ENCODE data around the gene CA5A. TPM values are rescaled to one million over a fixed set of nuclear protein-coding genes. Genes with fewer than 3 reads are reported as not detected.
"Not testable (repeated sequence)": the region's sequence is repeated elsewhere in the genome, so short reads cannot be mapped to it uniquely, and the experiment has no call there.

Gene CA5A
- total RNA-seq: not detected
- not detected for polyA plus RNA-seq

GRCh38 chr16:87936375-87937230, at the start of gene CA5A:
CA5A (minus strand) TSS chr16:87936529; CDS start chr16:87936450, 79 bp downstream.
- DNase-seq: no peak
- Histone ChIP-seq H3K4me1 (no peaks in the 10 kb centered on the region), H3K4me3 (no peak within 1 kb of the TSS), H3K27ac (no peak within 1 kb of the TSS), H3K9me3 (no peaks in the 10 kb centered on the region), H3K36me3 (no peaks in the 10 kb centered on the region), H3K27me3 (peaks cover 0 to 5% (median 0%) of the 10 kb centered on the region in 3 donors)
- TF ChIP-seq POLR2AphosphoS5 (IDR thresholded peaks at IDR 0.05) (no peak), POLR2A (IDR thresholded peaks at IDR 0.05) (no peak), EP300 (IDR thresholded peaks at IDR 0.05) (no peak), CTCF (IDR thresholded peaks at IDR 0.05) (no peak)
- intact Hi-C loops (cut with DNase I): no loop called here
- WGBS, 2 donors: 87% methylated on average over 15 of the region's 15 CpGs

- H3K9me3 ChIP-seq, H3K27ac ChIP-seq, H3K4me1 ChIP-seq, H3K4me3 ChIP-seq, H3K27me3 ChIP-seq: not testable (repeated sequence)
- peaks cover 0 to 34% (median 0%) of the 10 kb centered on the region in 4 donors for H3K36me3 ChIP-seq
- peak; percentile 41 for DNase-seq
- intact Hi-C loops (cut with DNase I): loop anchor here (10.0 kb wide), 1 partner anchor 449 kb away; no protein-coding TSS in a partner anchor
- WGBS, 2 donors: 89 to 92% methylated on average over 5 of the region's 5 CpGs
Measured at GRCh38 chr16:87985493-87985892, 49.2 kb upstream of the CA5A start.

GRCh38 chr16:87984632-87985267, 48.4 kb upstream of the CA5A start:
- Histone ChIP-seq H3K9me3 (no peaks in the 10 kb centered on the region), H3K4me3 (no peak overlapping the region), H3K27me3 (no peaks in the 10 kb centered on the region), H3K27ac (no peak overlapping the region), H3K4me1 (no peaks in the 10 kb centered on the region), H3K36me3 (peaks cover 0 to 34% (median 0%) of the 10 kb centered on the region in 4 donors)
- WGBS, 2 donors: 97% methylated on average over 28 of the region's 28 CpGs
- TF ChIP-seq EP300 (IDR thresholded peaks at IDR 0.05): no peak
- TF ChIP-seq CTCF (IDR thresholded peaks at IDR 0.05): no peak
- TF ChIP-seq POLR2A (IDR thresholded peaks at IDR 0.05): no peak
- TF ChIP-seq POLR2AphosphoS5 (IDR thresholded peaks at IDR 0.05): no peak
- intact Hi-C loops (cut with DNase I): loop anchor here (10.0 kb wide), 1 partner anchor 450 kb away; no protein-coding TSS in a partner anchor
- DNase-seq: peak; percentile 46

- intact Hi-C loops (cut with DNase I): loop anchor here (10.0 kb wide), 1 partner anchor 451 kb away; no protein-coding TSS in a partner anchor
- H3K27me3 ChIP-seq, H3K9me3 ChIP-seq, H3K27ac ChIP-seq, H3K4me3 ChIP-seq, H3K4me1 ChIP-seq: not testable (repeated sequence)
- peaks cover 0 to 34% (median 0%) of the 10 kb centered on the region in 4 donors for H3K36me3 ChIP-seq
- 90 to 95% methylated on average over 15 of the region's 15 CpGs for WGBS, 2 donors
- peak; percentile 60 for DNase-seq
Measured at GRCh38 chr16:87984180-87984579, 47.9 kb upstream of the CA5A start.

GRCh38 chr16:87983737-87984097, 47.4 kb upstream of the CA5A start:
- peak; percentile 28 for DNase-seq
- not testable (repeated sequence) for H3K4me1 ChIP-seq, H3K9me3 ChIP-seq, H3K27me3 ChIP-seq, H3K27ac ChIP-seq, H3K4me3 ChIP-seq
- H3K36me3 ChIP-seq: peaks cover 0 to 34% (median 0%) of the 10 kb centered on the region in 4 donors
- WGBS, 2 donors: 66 to 85% methylated on average over 7 of the region's 7 CpGs
- intact Hi-C loops (cut with DNase I): loop anchor here (10.0 kb wide), 1 partner anchor 451 kb away; no protein-coding TSS in a partner anchor

- WGBS, 2 donors: 47 to 68% methylated on average over 20 of the region's 20 CpGs
- TF ChIP-seq CTCF (IDR thresholded peaks at IDR 0.05): peak in 1 of 4 experiments; percentile 39
Measured at GRCh38 chr16:87983072-87983736, 46.9 kb upstream of the CA5A start.

More at GRCh38 chr16:87983072-87983736, 46.9 kb upstream of the CA5A start:
- H3K9me3 ChIP-seq, H3K4me3 ChIP-seq, H3K27ac ChIP-seq, H3K27me3 ChIP-seq, H3K4me1 ChIP-seq: not testable (repeated sequence)
- peak; percentile 27 for DNase-seq
- intact Hi-C loops (cut with DNase I): loop anchor here (10.0 kb wide), 1 partner anchor 452 kb away; no protein-coding TSS in a partner anchor
- peaks cover 0 to 34% (median 0%) of the 10 kb centered on the region in 4 donors for H3K36me3 ChIP-seq

All from sigmoid colon (tissue), 7 donors.